Measurements from ENCODE around the gene MCM6.

GRCh38 chr2:135836596-135837270 is 39.5 kb downstream of the MCM6 start, which contains the start of gene LCT:
- TF ChIP-seq, protein P1, sequence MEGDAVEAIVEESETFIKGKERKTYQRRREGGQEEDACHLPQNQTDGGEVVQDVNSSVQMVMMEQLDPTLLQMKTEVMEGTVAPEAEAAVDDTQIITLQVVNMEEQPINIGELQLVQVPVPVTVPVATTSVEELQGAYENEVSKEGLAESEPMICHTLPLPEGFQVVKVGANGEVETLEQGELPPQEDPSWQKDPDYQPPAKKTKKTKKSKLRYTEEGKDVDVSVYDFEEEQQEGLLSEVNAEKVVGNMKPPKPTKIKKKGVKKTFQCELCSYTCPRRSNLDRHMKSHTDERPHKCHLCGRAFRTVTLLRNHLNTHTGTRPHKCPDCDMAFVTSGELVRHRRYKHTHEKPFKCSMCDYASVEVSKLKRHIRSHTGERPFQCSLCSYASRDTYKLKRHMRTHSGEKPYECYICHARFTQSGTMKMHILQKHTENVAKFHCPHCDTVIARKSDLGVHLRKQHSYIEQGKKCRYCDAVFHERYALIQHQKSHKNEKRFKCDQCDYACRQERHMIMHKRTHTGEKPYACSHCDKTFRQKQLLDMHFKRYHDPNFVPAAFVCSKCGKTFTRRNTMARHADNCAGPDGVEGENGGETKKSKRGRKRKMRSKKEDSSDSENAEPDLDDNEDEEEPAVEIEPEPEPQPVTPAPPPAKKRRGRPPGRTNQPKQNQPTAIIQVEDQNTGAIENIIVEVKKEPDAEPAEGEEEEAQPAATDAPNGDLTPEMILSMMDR (IDR thresholded peaks at IDR 0.05 in 4 of 5, conservative IDR thresholded peaks at IDR 0.05 in 1 of 5), result no peak
- no peak for TF ChIP-seq POLR2A (IDR thresholded peaks at IDR 0.05)

Data from gastrocnemius medialis (tissue), 4 donors.